ENCODE results near the gene PDCD11. TPM values are rescaled to one million over a fixed set of nuclear protein-coding genes. Genes with fewer than 3 reads are reported as not detected.

Gene PDCD11
- total and polyA plus RNA-seq, 3 experiments from 2014 or later, result 16.4 to 91.3 (median 88.5) TPM

DNA sequence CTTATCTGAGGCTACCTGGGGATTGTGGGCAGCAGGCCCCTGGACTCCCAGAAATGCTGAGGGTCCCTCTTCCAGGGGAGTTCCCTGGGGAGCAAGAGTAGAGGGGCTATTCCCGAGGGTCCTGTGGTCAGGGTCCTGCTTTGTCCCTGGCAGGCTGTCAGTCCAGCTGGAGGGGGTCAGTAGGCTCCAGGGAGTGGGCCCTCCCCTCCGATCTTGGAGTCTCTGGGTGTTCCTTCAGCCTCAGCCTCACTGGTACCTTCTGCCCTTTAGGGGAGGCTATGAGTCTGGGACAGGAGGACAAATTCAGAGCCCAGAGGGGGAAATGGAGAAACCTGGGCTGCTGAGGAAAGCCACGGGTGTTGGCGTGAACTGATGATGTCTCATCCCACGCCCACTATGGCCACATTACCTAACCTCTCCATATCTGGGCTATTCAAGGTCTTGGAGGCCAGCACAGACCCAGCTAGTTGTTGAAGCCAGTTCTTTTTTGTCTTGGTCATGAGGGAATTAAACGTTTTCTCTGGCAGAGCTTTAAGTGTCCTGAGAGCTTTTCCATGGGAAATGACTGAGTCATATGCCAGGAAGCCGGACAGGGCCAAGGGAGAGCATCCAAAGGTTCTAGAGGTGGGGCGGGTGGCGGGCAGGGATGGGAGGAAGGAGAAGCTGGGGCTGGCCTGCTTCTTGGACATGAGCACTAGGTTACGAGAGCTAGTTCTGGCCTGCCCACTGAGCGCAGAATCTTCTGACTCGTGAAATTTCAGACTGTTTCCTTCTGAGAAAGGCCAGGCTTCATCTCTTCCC lies 49.5 kb downstream of the PDCD11 start:
- H3K9me3 Mint-ChIP-seq, result no peaks in the 10 kb centered on the region
- Histone ChIP-seq H3K9me3 (ENCODE audit: low read length) (no peaks in the 10 kb centered on the region), H3K4me1 (ENCODE audit: insufficient read depth, low read length) (peaks cover 23% of the 10 kb centered on the region), H3K36me3 (ENCODE audit: insufficient read depth, low read length) (peaks cover 31% of the 10 kb centered on the region), H3K27me3 (ENCODE audit: insufficient read depth, low read length, poor library complexity, severe bottlenecking) (no peaks in the 10 kb centered on the region), H3K4me3 (ENCODE audit: low read length) (no peak overlapping the region), H3K27ac (ENCODE audit: low read depth, low read length) (no peak overlapping the region)
- H3K4me3 Mint-ChIP-seq, result peak overlapping the region in 2 of 7 donors; percentile 44 to 62
- peaks cover 9 to 90% (median 14%) of the 10 kb centered on the region in 3 donors for H3K36me3 Mint-ChIP-seq
- peak in 1 of 5 donors; percentile 28 for DNase-seq
- H3K27ac Mint-ChIP-seq, result peak overlapping the region in 5 of 8 donors; percentile 31 to 81 (median 66)
- peaks cover 35 to 59% (median 43%) of the 10 kb centered on the region in 3 donors for H3K4me1 Mint-ChIP-seq
- ChIA-PET POLR2A (interaction anchor here (0.7 kb wide), 1 partner anchor 49 kb away, joined by 10 read pairs; no protein-coding TSS in a partner anchor), CTCF (interaction anchor here (2.0 kb wide), 1 partner anchor 29 kb away, joined by 5 read pairs; no protein-coding TSS in a partner anchor)
- no peaks in the 10 kb centered on the region for H3K27me3 Mint-ChIP-seq

DNA sequence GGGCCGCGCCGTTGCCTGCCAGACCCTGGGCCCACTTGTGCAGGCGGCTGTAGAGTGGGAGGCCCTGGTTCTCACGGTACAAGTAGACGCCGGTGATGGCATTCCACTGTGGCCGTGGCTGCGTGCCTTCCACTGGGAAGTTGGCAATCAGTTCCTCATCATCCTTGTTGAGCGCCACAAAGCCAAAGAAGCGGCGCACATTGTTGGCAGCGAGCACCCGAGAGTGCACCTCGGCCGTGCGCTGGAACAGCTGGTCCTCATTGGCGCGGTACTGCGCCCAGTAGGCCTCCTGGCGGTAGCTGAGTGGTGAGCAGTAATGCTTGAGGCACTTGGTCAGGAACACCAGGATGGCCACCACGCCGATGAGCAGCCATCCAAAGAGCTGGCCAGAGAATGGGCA lies 50.8 kb downstream of the PDCD11 start:
- Mint-ChIP-seq H3K9me3 (no peaks in the 10 kb centered on the region), H3K4me3 (peak overlapping the region in 2 of 7 donors; percentile 15 to 81), H3K27me3 (no peaks in the 10 kb centered on the region), H3K36me3 (peaks cover 9 to 89% (median 14%) of the 10 kb centered on the region in 3 donors), H3K27ac (peak overlapping the region in 6 of 8 donors; percentile 17 to 89 (median 73)), H3K4me1 (peaks cover 40 to 62% (median 46%) of the 10 kb centered on the region in 3 donors)
- Histone ChIP-seq H3K27ac (ENCODE audit: low read depth, low read length) (no peak overlapping the region), H3K36me3 (ENCODE audit: insufficient read depth, low read length) (peaks cover 31% of the 10 kb centered on the region), H3K4me3 (ENCODE audit: low read length) (no peak overlapping the region), H3K27me3 (ENCODE audit: insufficient read depth, low read length, poor library complexity, severe bottlenecking) (no peaks in the 10 kb centered on the region), H3K4me1 (ENCODE audit: insufficient read depth, low read length) (peaks cover 23% of the 10 kb centered on the region), H3K9me3 (ENCODE audit: low read length) (no peaks in the 10 kb centered on the region)
- CTCF ChIA-PET, result interaction anchor here (0.7 to 2.0 kb wide), 3 partner anchors 30 to 38 kb away, joined by 3 to 5 read pairs (median 5); no protein-coding TSS in a partner anchor
- POLR2A ChIA-PET, result no interaction called here
- DNase-seq, result peak in 1 of 5 donors; percentile 17

DNA sequence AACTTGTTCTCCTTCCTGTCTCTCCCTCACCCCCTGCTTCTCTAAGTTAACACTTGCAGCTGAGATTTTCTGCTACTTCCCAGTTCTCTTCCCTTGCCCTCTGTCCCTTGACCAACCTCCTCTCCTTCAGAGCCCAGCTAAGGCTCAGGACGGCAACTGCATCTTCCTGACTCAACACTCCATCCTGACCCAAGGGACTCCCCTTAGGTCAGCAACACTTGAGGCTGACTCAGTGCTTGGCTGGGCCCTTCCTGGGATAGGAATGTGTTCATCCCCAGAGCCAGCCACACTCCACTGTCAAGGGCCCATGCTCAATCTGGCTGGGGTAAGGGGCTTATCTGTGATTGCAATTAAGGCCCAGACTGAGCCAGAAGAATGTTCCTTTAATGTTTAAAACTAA lies 52.3 kb downstream of the PDCD11 start:
- peak in 1 of 5 donors; percentile 26 for DNase-seq
- Mint-ChIP-seq H3K9me3 (no peaks in the 10 kb centered on the region), H3K36me3 (peaks cover 9 to 76% (median 12%) of the 10 kb centered on the region in 3 donors), H3K27ac (peak overlapping the region; percentile 87 to 99 (median 92)), H3K27me3 (no peaks in the 10 kb centered on the region), H3K4me1 (peaks cover 49 to 78% (median 60%) of the 10 kb centered on the region in 3 donors), H3K4me3 (peak overlapping the region; percentile 53 to 97 (median 91))
- ChIA-PET CTCF (interaction anchor here (1.0 to 1.2 kb wide), 2 partner anchors 12 to 33 kb away, joined by 3 read pairs; no protein-coding TSS in a partner anchor), POLR2A (no interaction called here)
- Histone ChIP-seq H3K36me3 (ENCODE audit: insufficient read depth, low read length) (peaks cover 25% of the 10 kb centered on the region), H3K27me3 (ENCODE audit: insufficient read depth, low read length, poor library complexity, severe bottlenecking) (no peaks in the 10 kb centered on the region), H3K9me3 (ENCODE audit: low read length) (no peaks in the 10 kb centered on the region), H3K27ac (ENCODE audit: low read depth, low read length) (no peak overlapping the region), H3K4me3 (ENCODE audit: low read length) (no peak overlapping the region), H3K4me1 (ENCODE audit: insufficient read depth, low read length) (peaks cover 30% of the 10 kb centered on the region)

DNA sequence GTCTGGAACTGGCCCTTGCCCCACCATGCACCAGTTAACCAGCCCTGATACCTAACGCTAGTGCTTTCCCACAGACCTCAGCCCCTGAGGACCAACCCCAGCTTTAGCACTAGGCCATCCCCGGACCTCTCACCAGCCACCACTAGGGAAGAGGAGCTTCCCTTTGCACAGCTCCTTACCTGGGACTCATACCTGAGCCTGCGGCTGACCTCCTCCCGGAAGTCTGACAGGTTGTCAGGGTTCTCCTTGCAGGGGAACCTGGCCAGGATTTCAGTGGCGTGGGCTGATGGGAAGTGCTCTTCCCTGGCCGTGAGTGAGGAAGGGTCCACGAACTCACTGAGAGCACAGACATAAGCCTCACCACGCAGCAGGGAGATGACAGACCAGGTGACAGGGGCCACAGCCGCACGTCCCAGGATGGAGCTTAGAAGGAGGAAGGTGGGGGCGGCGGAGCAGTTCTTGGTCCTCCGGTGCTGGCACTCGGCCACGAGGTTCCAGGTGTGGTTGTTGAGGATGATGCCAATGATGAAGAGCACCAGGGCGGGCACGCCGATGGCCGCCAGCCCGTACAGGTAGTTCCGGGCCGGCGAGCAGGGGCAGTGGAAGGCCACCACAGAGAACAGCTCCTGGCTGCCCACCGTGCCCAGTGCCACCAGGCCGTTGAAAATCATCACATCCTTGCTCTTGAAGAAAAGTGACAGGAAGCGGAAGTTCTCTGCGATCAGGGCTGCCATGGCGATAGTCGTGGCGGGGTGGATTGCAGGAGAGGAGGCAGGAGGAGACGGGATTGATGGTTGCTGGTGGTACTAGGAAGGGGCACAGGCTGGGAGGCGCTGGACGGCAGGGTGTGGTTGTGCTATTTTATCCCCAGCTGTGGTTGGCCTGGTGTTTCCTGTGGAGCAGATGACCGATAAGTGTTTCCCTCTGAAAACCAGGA lies 53.0 kb downstream of the PDCD11 start:
- POLR2A ChIA-PET, result interaction anchor here (3.8 kb wide), 1 partner anchor 22 kb away, joined by 25 read pairs; no protein-coding TSS in a partner anchor
- H3K27me3 Mint-ChIP-seq, result no peaks in the 10 kb centered on the region
- peaks cover 30% of the 10 kb centered on the region for H3K4me1 ChIP-seq (ENCODE audit: insufficient read depth, low read length)
- no peak for DNase-seq
- H3K27me3 ChIP-seq (ENCODE audit: insufficient read depth, low read length, poor library complexity, severe bottlenecking), result no peaks in the 10 kb centered on the region
- peaks cover 51 to 85% (median 63%) of the 10 kb centered on the region in 3 donors for H3K4me1 Mint-ChIP-seq
- peaks cover 18% of the 10 kb centered on the region for H3K36me3 ChIP-seq (ENCODE audit: insufficient read depth, low read length)
- peak overlapping the region; percentile 87 to 99 (median 92) for H3K27ac Mint-ChIP-seq
- CTCF ChIA-PET, result interaction anchor here (1.0 to 5.9 kb wide), 5 partner anchors 12 to 33 kb away, joined by 3 to 30 read pairs (median 8); no protein-coding TSS in a partner anchor
- no peak overlapping the region for H3K27ac ChIP-seq (ENCODE audit: low read depth, low read length)
- H3K4me3 Mint-ChIP-seq, result peak overlapping the region; percentile 53 to 98 (median 96)
- no peaks in the 10 kb centered on the region for H3K9me3 ChIP-seq (ENCODE audit: low read length)
- no peak overlapping the region for H3K4me3 ChIP-seq (ENCODE audit: low read length)
- H3K36me3 Mint-ChIP-seq, result peaks cover 7 to 68% (median 9%) of the 10 kb centered on the region in 3 donors
- no peaks in the 10 kb centered on the region for H3K9me3 Mint-ChIP-seq

DNA sequence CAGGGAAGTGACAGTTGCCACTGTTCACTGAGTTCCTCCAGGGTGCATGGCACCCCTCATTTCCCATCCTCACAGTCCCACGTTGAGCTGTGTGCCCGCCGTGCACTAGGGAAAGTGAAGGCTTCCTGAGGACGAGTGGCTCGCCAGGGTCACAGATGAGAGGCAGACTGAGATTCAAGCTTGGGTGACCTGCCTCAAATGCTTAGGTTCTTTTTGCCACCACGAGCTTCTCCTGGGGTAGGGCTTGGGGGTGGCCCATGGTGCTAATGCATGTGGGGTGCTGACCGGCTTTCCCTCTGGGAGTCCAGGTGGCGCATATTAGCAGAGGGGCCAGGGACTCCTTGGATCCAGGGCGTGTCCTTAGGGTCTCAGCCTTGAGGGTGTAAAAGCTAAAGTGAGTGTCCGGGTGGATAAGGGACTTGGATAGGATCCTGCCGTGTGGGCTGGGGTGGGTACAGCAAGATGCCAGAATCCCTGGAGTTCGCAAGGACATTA lies 53.8 kb downstream of the PDCD11 start:
- Mint-ChIP-seq H3K36me3 (peaks cover 7 to 61% (median 9%) of the 10 kb centered on the region in 3 donors), H3K4me1 (peaks cover 51 to 82% (median 59%) of the 10 kb centered on the region in 3 donors), H3K4me3 (peak overlapping the region; percentile 81 to 98 (median 96)), H3K27me3 (no peaks in the 10 kb centered on the region), H3K9me3 (no peaks in the 10 kb centered on the region), H3K27ac (peak overlapping the region; percentile 87 to 99 (median 94))
- Histone ChIP-seq H3K4me1 (ENCODE audit: insufficient read depth, low read length) (peaks cover 30% of the 10 kb centered on the region), H3K9me3 (ENCODE audit: low read length) (no peaks in the 10 kb centered on the region), H3K4me3 (ENCODE audit: low read length) (peak overlapping the region; percentile 78), H3K36me3 (ENCODE audit: insufficient read depth, low read length) (peaks cover 11% of the 10 kb centered on the region), H3K27ac (ENCODE audit: low read depth, low read length) (no peak overlapping the region), H3K27me3 (ENCODE audit: insufficient read depth, low read length, poor library complexity, severe bottlenecking) (no peaks in the 10 kb centered on the region)
- POLR2A ChIA-PET, result interaction anchor here (1.1 to 3.8 kb wide), 2 partner anchors 21 to 33 kb away, joined by 4 to 25 read pairs; no protein-coding TSS in a partner anchor
- CTCF ChIA-PET, result interaction anchor here (1.1 to 5.9 kb wide), 6 partner anchors 15 to 35 kb away, joined by 3 to 30 read pairs (median 12); no protein-coding TSS in a partner anchor
- no peak for DNase-seq

DNA sequence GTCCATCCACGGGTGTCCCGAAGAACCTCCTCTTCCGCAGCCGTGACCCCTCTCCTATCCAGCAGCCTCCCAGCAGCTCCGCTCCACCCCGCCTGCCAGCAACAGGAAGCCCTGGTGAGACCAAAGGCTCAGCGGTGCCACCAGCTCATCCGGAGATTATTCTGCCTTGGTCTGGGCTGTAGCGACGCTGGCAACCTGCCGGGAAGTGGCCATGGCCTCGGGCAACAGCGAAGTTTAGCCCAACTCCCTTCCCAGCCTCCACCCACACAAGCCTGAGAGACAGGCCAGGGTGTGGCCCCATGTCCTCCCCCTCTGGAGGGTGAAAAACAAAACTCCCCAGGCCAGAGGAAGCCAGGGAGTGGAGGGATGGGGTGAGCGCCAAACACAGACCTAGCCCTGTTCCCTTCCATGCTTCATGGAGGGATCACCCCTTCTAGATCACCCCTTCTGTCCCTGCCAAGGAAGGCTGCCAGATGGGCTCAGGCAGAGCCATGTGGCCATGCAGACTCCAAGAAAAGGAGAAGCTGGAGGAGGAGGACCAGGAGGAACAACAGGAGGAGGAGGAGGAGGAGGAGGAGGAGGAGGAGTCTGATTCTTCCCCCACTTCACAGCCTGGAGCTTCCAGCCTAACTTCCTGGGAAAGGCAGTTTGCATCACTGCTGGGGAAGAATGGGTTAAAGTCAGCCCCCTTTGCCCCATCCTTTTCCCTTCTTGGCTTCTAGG lies 54.8 kb downstream of the PDCD11 start:
- peaks cover 7 to 51% (median 9%) of the 10 kb centered on the region in 3 donors for H3K36me3 Mint-ChIP-seq
- peak overlapping the region; percentile 61 for H3K27ac ChIP-seq (ENCODE audit: low read depth, low read length)
- H3K4me3 ChIP-seq (ENCODE audit: low read length), result peak overlapping the region; percentile 78
- CTCF ChIA-PET, result interaction anchor here (1.1 to 5.9 kb wide), 8 partner anchors 14 to 35 kb away, joined by 3 to 30 read pairs (median 8); no protein-coding TSS in a partner anchor
- peaks cover 51 to 72% (median 55%) of the 10 kb centered on the region in 3 donors for H3K4me1 Mint-ChIP-seq
- peaks cover 8% of the 10 kb centered on the region for H3K36me3 ChIP-seq (ENCODE audit: insufficient read depth, low read length)
- no peaks in the 10 kb centered on the region for H3K27me3 Mint-ChIP-seq
- H3K9me3 Mint-ChIP-seq, result no peaks in the 10 kb centered on the region
- POLR2A ChIA-PET, result interaction anchor here (1.1 to 3.8 kb wide), 3 partner anchors 20 to 35 kb away, joined by 4 to 25 read pairs (median 5); no protein-coding TSS in a partner anchor
- no peaks in the 10 kb centered on the region for H3K27me3 ChIP-seq (ENCODE audit: insufficient read depth, low read length, poor library complexity, severe bottlenecking)
- peak overlapping the region; percentile 87 to 99 (median 95) for H3K27ac Mint-ChIP-seq
- DNase-seq, result peak; percentile 25 to 70 (median 44)
- H3K4me3 Mint-ChIP-seq, result peak overlapping the region; percentile 81 to 98 (median 96)
- no peaks in the 10 kb centered on the region for H3K9me3 ChIP-seq (ENCODE audit: low read length)
- H3K4me1 ChIP-seq (ENCODE audit: insufficient read depth, low read length), result peaks cover 30% of the 10 kb centered on the region
